SK-N-SH (cell line): Measurements from ENCODE around the gene TLR2. TPM values are rescaled to one million over a fixed set of nuclear protein-coding genes. Genes with fewer than 3 reads are reported as not detected.

Experiments
- CTCF ChIA-PET: fragments of 300-600, 350-600 bp; formaldehyde crosslinking; extraction: SDS; loops from one replicate; lab custom pipeline; 2021; lab: Yijun Ruan, JAX
- POLR2A ChIA-PET: fragments of 350-600 bp; sonication (Branson Sonifier 250); formaldehyde crosslinking; extraction: SDS; loops from one replicate; lab custom pipeline; 2020; ENCODE audit warnings: antibody characterized with exemption, inconsistent platforms; lab: Yijun Ruan, JAX
- DNase-seq: peaks from one replicate; pipeline ENCODE4 v3.0.0; 2012
- H2AFZ ChIP-seq: fragments of 200-600 bp; sonication (generic); 2 replicates; pipeline ENCODE4 v1.8.1; 2016; ENCODE audit warnings: antibody characterized with exemption, mild to moderate bottlenecking, low read depth
- H3F3A ChIP-seq: fragments of 200-600 bp; sonication (generic); replicated peaks from 2 replicates; pipeline ENCODE3; 2016; ENCODE audit warnings: antibody characterized with exemption, mild to moderate bottlenecking; ENCODE audit not compliant: insufficient read depth
- H3K27ac ChIP-seq, 2 experiments: fragments of 200-500 bp in 1 of 2; fragments of 200-600 bp in 1 of 2; sonication (Bioruptor generic) in 1 of 2; sonication (generic), shearing (Covaris generic) in 1 of 2; 2 replicates each; pipeline versions ENCODE4 v1.5.1 to v1.6.1; 2014 to 2016; ENCODE audit warnings: low read depth in 2 of 2, inconsistent platforms in 1 of 2, low read length in 1 of 2, mild to moderate bottlenecking in 1 of 2, mixed read lengths in 1 of 2
- H3K27me3 ChIP-seq: fragments of 200-600 bp; sonication (generic), shearing (Covaris generic); 2 replicates; pipeline ENCODE4 v1.6.1; 2016; ENCODE audit warnings: mixed run types; ENCODE audit not compliant: insufficient read depth
- H3K36me3 ChIP-seq, 2 experiments: fragments of 200-500 bp in 1 of 2; fragments of 200-600 bp in 1 of 2; sonication (Bioruptor generic) in 1 of 2; sonication (generic) in 1 of 2; replicated peaks in 1 of 2; 2 replicates each; pipeline versions ENCODE3 to v1.5.1; 2014 to 2016; ENCODE audit warnings: low read length in 1 of 2, mild to moderate bottlenecking in 1 of 2; ENCODE audit not compliant: insufficient read depth in 2 of 2, control insufficient read depth in 1 of 2
- H3K4me1 ChIP-seq, 2 experiments: fragments of 200-500 bp in 1 of 2; fragments of 200-600 bp in 1 of 2; sonication (Bioruptor generic) in 1 of 2; sonication (generic), shearing (Covaris generic) in 1 of 2; 2 replicates each; pipeline versions ENCODE4 v1.5.1 to v1.6.1; 2014 to 2016; ENCODE audit warnings: low read depth in 1 of 2, low read length in 1 of 2, mixed run types in 1 of 2; ENCODE audit not compliant: insufficient read depth in 2 of 2, control insufficient read depth in 1 of 2
- H3K4me2 ChIP-seq: fragments of 200-600 bp; sonication (generic), shearing (Covaris generic); 2 replicates; pipeline ENCODE4 v1.6.1; 2017; ENCODE audit warnings: mixed run types
- H3K4me3 ChIP-seq, 2 experiments: fragments of 200-500 bp in 1 of 2; fragments of 200-600 bp in 1 of 2; sonication (Bioruptor generic) in 1 of 2; sonication (generic), shearing (Covaris generic) in 1 of 2; 2 replicates each; pipeline versions ENCODE4 v1.5.1 to v1.8.1; 2014 to 2016; ENCODE audit warnings: low read depth in 2 of 2, inconsistent platforms in 1 of 2, low read length in 1 of 2, mild to moderate bottlenecking in 1 of 2, mixed read lengths in 1 of 2, moderate library complexity in 1 of 2
- H3K79me2 ChIP-seq: fragments of 200-600 bp; sonication (generic); 2 replicates; pipeline ENCODE4 v1.8.1; 2017; ENCODE audit warnings: mild to moderate bottlenecking; ENCODE audit not compliant: insufficient read depth
- H3K9ac ChIP-seq: fragments of 200-600 bp; sonication (generic); 2 replicates; pipeline ENCODE4 v1.6.1; 2017; ENCODE audit warnings: mixed run types
- H3K9me2 ChIP-seq: fragments of 200-600 bp; sonication (generic); 2 replicates; pipeline ENCODE4 v1.6.1; 2017; ENCODE audit warnings: mixed run types
- H3K9me3 ChIP-seq: fragments of 200-600 bp; sonication (generic); 2 replicates; pipeline ENCODE4 v1.6.1; 2017; ENCODE audit warnings: mixed run types, mild to moderate bottlenecking, moderate library complexity
- H4K20me1 ChIP-seq: fragments of 200-600 bp; sonication (generic); 2 replicates; pipeline ENCODE4 v1.6.1; 2017; ENCODE audit warnings: mild to moderate bottlenecking, mixed run types; ENCODE audit not compliant: insufficient read depth
- CHD2 ChIP-seq: fragments of 150-350 bp; IDR thresholded peaks from 2 replicates; pipeline ENCODE4 v1.6.1; 2018; ENCODE audit warnings: low read length; ENCODE audit not compliant: partially characterized antibody
- ELF1 ChIP-seq: IDR thresholded peaks from 2 replicates; pipeline ENCODE4 v1.4.0; 2012
- EP300 ChIP-seq, 2 experiments: IDR thresholded peaks; 2 replicates each; pipeline versions ENCODE4 v1.4.0 to v1.6.1; 2012; ENCODE audit warnings: borderline replicate concordance in 1 of 2, low read depth in 1 of 2, low read length in 1 of 2
- EZH2phosphoT487 ChIP-seq: fragments of 200-600 bp; sonication (generic); IDR thresholded peaks from 2 replicates; pipeline ENCODE4 v1.6.1; 2017; ENCODE audit warnings: low read depth, mixed run types, mild to moderate bottlenecking, antibody characterized with exemption, moderate library complexity, borderline replicate concordance
- FOSL2 ChIP-seq: IDR thresholded peaks from 2 replicates; pipeline ENCODE4 v1.4.0; 2012; ENCODE audit warnings: low read depth, mild to moderate bottlenecking, moderate library complexity, borderline replicate concordance
- FOXJ3 ChIP-seq: sonication (generic); formaldehyde crosslinking; IDR thresholded peaks from 2 replicates; pipeline ENCODE4 v1.5.1; 2020; ENCODE audit warnings: mild to moderate bottlenecking, missing genetic modification reagents
- FOXM1 ChIP-seq: IDR thresholded peaks from 2 replicates; pipeline ENCODE4 v1.4.0; 2012; ENCODE audit warnings: low read depth, mild to moderate bottlenecking
- MEF2A ChIP-seq: IDR thresholded peaks from 2 replicates; pipeline ENCODE4 v1.4.0; 2012; ENCODE audit warnings: low read depth, borderline replicate concordance
- MXI1 ChIP-seq: IDR thresholded peaks from 2 replicates; pipeline ENCODE4 v1.6.1; 2012; ENCODE audit warnings: mild to moderate bottlenecking, low read depth, low read length, improper control_type of control experiment
- NRF1 ChIP-seq: IDR thresholded peaks from 2 replicates; pipeline ENCODE4 v1.6.1; 2012; ENCODE audit warnings: low read depth, mild to moderate bottlenecking, low read length
- RCOR1 ChIP-seq: fragments of 150-350 bp; IDR thresholded peaks from 2 replicates; pipeline ENCODE4 v1.6.1; 2017; ENCODE audit warnings: antibody characterized with exemption, low read length
- RFX5 ChIP-seq: IDR thresholded peaks from 2 replicates; pipeline ENCODE4 v1.6.1; 2012; ENCODE audit warnings: mild to moderate bottlenecking, improper control_type of control experiment, low read length
- RXRA ChIP-seq: IDR thresholded peaks from 2 replicates; pipeline ENCODE4 v1.4.0; 2012; ENCODE audit warnings: low read depth, mild to moderate bottlenecking, borderline replicate concordance
- SMC3 ChIP-seq: IDR thresholded peaks from 2 replicates; pipeline ENCODE4 v1.6.1; 2012; ENCODE audit warnings: low read depth, low read length, improper control_type of control experiment
- TAF1 ChIP-seq: IDR thresholded peaks from 2 replicates; pipeline ENCODE4 v1.6.1; 2012; ENCODE audit warnings: low read depth, mild to moderate bottlenecking, low read length, moderate library complexity, borderline replicate concordance
- TCF12 ChIP-seq: IDR thresholded peaks from 2 replicates; pipeline ENCODE4 v1.4.0; 2012
- TEAD4 ChIP-seq: IDR thresholded peaks from 2 replicates; pipeline ENCODE4 v1.4.0; 2012; ENCODE audit warnings: mild to moderate bottlenecking, borderline replicate concordance; ENCODE audit not compliant: insufficient read depth
- USF1 ChIP-seq: IDR thresholded peaks from 2 replicates; pipeline ENCODE4 v1.4.0; 2012; ENCODE audit warnings: low read depth, borderline replicate concordance
- YY1 ChIP-seq: IDR thresholded peaks from 2 replicates; pipeline ENCODE4 v1.4.0; 2012; ENCODE audit warnings: low read depth, mild to moderate bottlenecking
- WGBS: methylation state at CpG from one replicate; pipeline ENCODE4 v1.1.6; 2017; ENCODE audit warnings: low lambda C conversion rate; 5-methylcytosine and 5-hydroxymethylcytosine counted together
- polyA plus RNA-seq, 3 experiments: library from polyadenylated mRNA; depleted of rRNA; stranded (reverse); fragments of >200 nt; gene quantifications; 2 replicates each; pipeline ENCODE4 v1.2.3, GENCODE V29; 2012

The TLR2 gene
- polyA plus RNA-seq, 1 of the 3 experiments (the other 2 are of a cell fraction), result 0.18 TPM

GRCh38 chr4:153676984-153677383 is 7.1 kb upstream of the TLR2 start (continued):
- TF ChIP-seq FOSL2 (peak; percentile 95), RXRA (peak; percentile 90)

- no peaks in the 10 kb centered on the region for H3K36me3 ChIP-seq
- H3K4me2 ChIP-seq, result no peak overlapping the region
- H3K9me2 ChIP-seq, result no peaks in the 10 kb centered on the region
- WGBS, result 84% methylated on average over 6 of the region's 6 CpGs
- ChIA-PET POLR2A (no interaction called here), CTCF (interaction anchor here (0.7 to 1.4 kb wide), 4 partner anchors 10 to 45 kb away, joined by 3 to 5 read pairs (median 4); no protein-coding TSS in a partner anchor)
- peaks cover 28% of the 10 kb centered on the region for H3K27me3 ChIP-seq
- no peak overlapping the region for H3K9ac ChIP-seq
- H3K79me2 ChIP-seq, result no peaks in the 10 kb centered on the region
- no peaks in the 10 kb centered on the region; the same call in 1 of the 2 replicates for H4K20me1 ChIP-seq
- no peak overlapping the region for H2AFZ ChIP-seq
- peaks cover 12% of the 10 kb centered on the region for H3F3A ChIP-seq
- DNase-seq, result no peak
- H3K9me3 ChIP-seq, result peaks cover 6% of the 10 kb centered on the region; the same call in 1 of the 2 replicates
- peaks cover 4 to 8% of the 10 kb centered on the region in 2 experiments; a peak in 2 of 4 replicates for H3K4me1 ChIP-seq
- no peak overlapping the region for H3K4me3 ChIP-seq
- H3K27ac ChIP-seq, result no peak overlapping the region
- TF ChIP-seq MXI1 (no peak), ELF1 (no peak), TEAD4 (no peak), CHD2 (no peak), YY1 (no peak), RFX5 (no peak), RCOR1 (no peak), EZH2phosphoT487 (no peak), RXRA (no peak), FOSL2 (no peak), SMC3 (no peak), EP300 (IDR thresholded peaks at IDR 0.05; ENCODE audit: borderline replicate concordance in 1 of 2, low read depth in 1 of 2, low read length in 1 of 2) (no peak), NRF1 (no peak), MEF2A (no peak), TAF1 (no peak), FOXJ3 (CRISPR knock-in tag) (no peak), USF1 (no peak), TCF12 (no peak), FOXM1 (no peak)
Measured at GRCh38 chr4:153679486-153679885, 4.6 kb upstream of the TLR2 start.
